B cell (primary cell): ENCODE results near the gene CAV3.

Experiments
- EZH2 ChIP-seq: IDR thresholded peaks from 2 replicates; pipeline ENCODE4 v1.6.1; 2012; ENCODE audit warnings: borderline replicate concordance, low read depth, mild to moderate bottlenecking, moderate library complexity, low read length; ENCODE audit not compliant: insufficient read depth, poor library complexity, severe bottlenecking
- TF ChIP-seq, protein P1 (sequence below): fragments of 200-600 bp; IDR thresholded peaks from one replicate; pipeline ENCODE4 v1.8.0; 2022; ENCODE audit warnings: antibody characterized with exemption, mild to moderate bottlenecking

DNA sequence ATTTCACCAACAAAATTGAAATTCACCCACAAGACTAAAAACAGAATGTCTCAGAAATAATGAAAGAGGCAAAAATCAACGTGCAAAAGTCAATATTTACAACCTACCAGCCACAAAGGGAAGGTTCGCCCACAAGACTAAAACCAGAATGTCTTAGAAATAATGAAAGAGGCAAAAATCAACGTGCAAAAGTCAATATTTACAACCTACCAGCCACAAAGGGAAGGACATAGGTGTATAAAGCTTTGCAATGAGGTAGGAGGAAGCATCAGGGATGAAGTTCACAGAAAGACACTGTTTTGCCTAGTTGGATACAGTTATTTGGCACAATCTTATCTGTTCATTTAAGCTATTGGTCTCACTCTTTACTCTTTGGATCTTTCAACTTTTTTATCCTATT lies 21.5 kb downstream of the CAV3 start:
- TF ChIP-seq, protein P1, sequence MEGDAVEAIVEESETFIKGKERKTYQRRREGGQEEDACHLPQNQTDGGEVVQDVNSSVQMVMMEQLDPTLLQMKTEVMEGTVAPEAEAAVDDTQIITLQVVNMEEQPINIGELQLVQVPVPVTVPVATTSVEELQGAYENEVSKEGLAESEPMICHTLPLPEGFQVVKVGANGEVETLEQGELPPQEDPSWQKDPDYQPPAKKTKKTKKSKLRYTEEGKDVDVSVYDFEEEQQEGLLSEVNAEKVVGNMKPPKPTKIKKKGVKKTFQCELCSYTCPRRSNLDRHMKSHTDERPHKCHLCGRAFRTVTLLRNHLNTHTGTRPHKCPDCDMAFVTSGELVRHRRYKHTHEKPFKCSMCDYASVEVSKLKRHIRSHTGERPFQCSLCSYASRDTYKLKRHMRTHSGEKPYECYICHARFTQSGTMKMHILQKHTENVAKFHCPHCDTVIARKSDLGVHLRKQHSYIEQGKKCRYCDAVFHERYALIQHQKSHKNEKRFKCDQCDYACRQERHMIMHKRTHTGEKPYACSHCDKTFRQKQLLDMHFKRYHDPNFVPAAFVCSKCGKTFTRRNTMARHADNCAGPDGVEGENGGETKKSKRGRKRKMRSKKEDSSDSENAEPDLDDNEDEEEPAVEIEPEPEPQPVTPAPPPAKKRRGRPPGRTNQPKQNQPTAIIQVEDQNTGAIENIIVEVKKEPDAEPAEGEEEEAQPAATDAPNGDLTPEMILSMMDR: no peak
- TF ChIP-seq EZH2: no peak
